T-helper 2 cell treated with Interferon-gamma antibody and Interleukin-4, amounts not matched to agents 5 μg/mL and 100 μg/mL, for 36 hours (primary cell): Measurements from ENCODE around the gene SLC2A10.

Experiments
- DNase-seq: peaks from one replicate; pipeline ENCODE4 v3.0.0; 2021; ENCODE audit warnings: low spot score
- H3K27ac Mint-ChIP-seq: one replicate; pipeline ENCODE4 v1.8.0; 2021; ENCODE audit warnings: mild to moderate bottlenecking, mixed read lengths
- H3K27me3 Mint-ChIP-seq: one replicate; pipeline ENCODE4 v1.8.0; 2021; ENCODE audit warnings: low read depth, mixed read lengths
- H3K36me3 Mint-ChIP-seq: one replicate; pipeline ENCODE4 v1.8.0; 2021; ENCODE audit warnings: low read depth, mixed read lengths
- H3K4me1 Mint-ChIP-seq: one replicate; pipeline ENCODE4 v1.8.0; 2021; ENCODE audit warnings: low read depth, mixed read lengths
- H3K4me3 Mint-ChIP-seq: one replicate; pipeline ENCODE4 v1.8.0; 2022; ENCODE audit warnings: mild to moderate bottlenecking, moderate library complexity, mixed read lengths
- H3K9me3 Mint-ChIP-seq: one replicate; pipeline ENCODE4 v1.8.0; 2021; ENCODE audit warnings: mixed read lengths

Gene SLC2A10

GRCh38 chr20:46767127-46767761, 57.8 kb downstream of the SLC2A10 start:
- no peaks in the 10 kb centered on the region for H3K9me3 Mint-ChIP-seq
- H3K27ac Mint-ChIP-seq = no peak overlapping the region
- H3K4me3 Mint-ChIP-seq = no peak overlapping the region
- H3K36me3 Mint-ChIP-seq = no peaks in the 10 kb centered on the region
- no peak for DNase-seq
- H3K27me3 Mint-ChIP-seq = no peaks in the 10 kb centered on the region
- no peaks in the 10 kb centered on the region for H3K4me1 Mint-ChIP-seq

DNA sequence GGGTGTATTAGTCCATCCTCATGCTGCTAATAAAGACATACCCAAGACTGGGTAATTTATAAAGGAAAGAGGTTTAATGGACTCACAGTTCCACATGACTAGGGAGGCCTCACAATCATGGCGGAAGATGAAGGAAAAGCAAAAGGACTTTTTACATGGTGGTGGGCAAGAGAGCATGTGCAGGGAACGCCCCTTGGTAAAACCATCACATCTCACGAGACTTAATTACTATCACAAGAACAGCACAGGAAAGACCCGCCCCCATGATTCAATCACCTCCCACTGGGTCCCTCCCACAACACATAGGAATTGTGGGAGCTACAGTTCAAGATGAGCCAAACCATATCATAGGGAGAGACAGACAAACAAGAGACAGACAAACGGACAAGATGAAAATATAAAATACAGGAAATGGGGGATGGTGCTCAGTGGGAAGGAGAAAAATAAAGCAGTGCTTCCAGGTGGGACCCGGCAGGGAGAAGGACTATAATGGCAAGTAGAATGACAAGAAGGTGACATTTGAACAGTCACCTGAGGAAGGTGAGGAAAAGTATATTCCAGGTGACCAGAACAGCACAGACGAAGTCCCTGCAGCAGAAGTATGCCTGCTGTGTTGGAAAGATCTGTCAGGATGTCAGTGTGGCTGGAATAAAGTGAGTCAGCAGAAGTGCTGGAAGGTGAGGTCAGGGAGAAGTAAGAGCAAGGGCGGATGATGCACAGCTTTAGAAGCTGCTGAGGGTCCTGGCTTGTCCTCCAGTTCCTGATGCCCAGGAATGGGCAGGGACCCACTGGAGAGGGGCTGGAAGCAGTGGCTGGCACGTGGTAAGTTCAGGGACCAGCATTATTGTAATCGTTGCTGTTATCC, 61.1 kb downstream of the SLC2A10 start:
- no peak for DNase-seq
- Mint-ChIP-seq H3K27ac (no peak overlapping the region), H3K4me1 (no peaks in the 10 kb centered on the region), H3K27me3 (peaks cover 2% of the 10 kb centered on the region), H3K9me3 (no peaks in the 10 kb centered on the region), H3K36me3 (no peaks in the 10 kb centered on the region), H3K4me3 (no peak overlapping the region)

DNA sequence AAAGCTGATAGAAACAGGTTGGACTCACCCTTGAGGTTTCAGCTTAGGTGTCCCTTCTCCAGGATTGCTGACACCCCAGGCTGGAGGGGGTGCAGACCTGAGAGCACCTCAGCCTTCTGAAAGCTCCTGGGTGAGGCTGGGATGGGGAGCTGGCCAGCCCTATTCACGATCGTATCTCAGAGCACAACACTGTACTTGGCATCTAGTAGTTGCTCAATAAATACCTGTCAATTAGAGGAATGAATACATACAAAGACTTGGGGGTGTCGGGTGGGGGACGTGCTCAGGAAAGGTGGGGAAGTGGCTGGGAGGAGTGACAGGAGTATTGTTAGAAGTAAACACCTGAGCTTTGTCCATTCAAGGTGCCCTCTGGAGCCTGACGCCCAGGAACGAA, 61.7 kb downstream of the SLC2A10 start:
- H3K27ac Mint-ChIP-seq = no peak overlapping the region
- H3K4me1 Mint-ChIP-seq = no peaks in the 10 kb centered on the region
- H3K4me3 Mint-ChIP-seq = no peak overlapping the region
- no peaks in the 10 kb centered on the region for H3K9me3 Mint-ChIP-seq
- no peak for DNase-seq
- H3K36me3 Mint-ChIP-seq = no peaks in the 10 kb centered on the region
- peaks cover 2% of the 10 kb centered on the region for H3K27me3 Mint-ChIP-seq

DNA sequence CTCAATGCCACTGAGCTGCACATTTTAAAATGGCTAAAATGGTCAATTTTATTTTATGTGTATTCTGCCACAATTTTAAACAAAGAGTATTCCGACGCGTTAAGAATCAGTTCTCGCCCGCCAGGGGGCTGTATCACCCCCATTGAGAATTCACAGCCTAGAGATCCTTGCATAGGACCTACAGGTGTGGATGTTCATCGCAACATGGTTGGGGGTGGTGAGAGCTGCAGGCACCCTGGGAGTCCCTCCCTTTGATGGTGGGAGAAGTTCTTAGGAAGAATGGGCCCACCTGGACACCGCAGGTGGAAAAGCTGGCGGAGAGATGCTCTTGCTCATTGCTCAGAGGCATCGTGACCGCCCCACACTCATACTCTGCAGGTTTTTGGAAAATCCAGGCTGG, 63.5 kb downstream of the SLC2A10 start:
- Mint-ChIP-seq H3K36me3 (no peaks in the 10 kb centered on the region), H3K4me1 (no peaks in the 10 kb centered on the region), H3K27me3 (peaks cover 2% of the 10 kb centered on the region), H3K9me3 (no peaks in the 10 kb centered on the region), H3K4me3 (no peak overlapping the region), H3K27ac (no peak overlapping the region)
- DNase-seq = no peak

DNA sequence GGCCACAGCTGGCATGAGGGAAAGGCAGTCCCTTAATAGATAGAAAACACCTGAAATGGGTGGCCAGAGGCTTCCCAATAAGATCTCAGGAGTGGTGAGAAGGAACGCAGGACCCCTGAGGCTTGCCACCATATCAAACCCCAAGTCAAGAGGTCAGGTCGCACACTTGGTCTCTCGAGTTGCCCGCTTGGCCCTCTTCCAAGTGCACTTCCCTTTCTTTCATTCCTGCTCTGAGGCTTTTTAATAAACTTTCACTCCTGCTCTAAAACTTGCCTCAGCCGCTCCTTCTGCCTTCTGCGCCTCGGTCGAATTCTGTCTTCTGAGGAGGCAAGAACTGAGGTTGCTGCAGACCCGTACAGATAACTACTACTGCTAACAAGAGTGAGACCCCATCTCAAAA, 64.2 kb downstream of the SLC2A10 start:
- no peak overlapping the region for H3K4me3 Mint-ChIP-seq
- H3K36me3 Mint-ChIP-seq = no peaks in the 10 kb centered on the region
- peaks cover 2% of the 10 kb centered on the region for H3K27me3 Mint-ChIP-seq
- H3K4me1 Mint-ChIP-seq = no peaks in the 10 kb centered on the region
- no peak for DNase-seq
- no peak overlapping the region for H3K27ac Mint-ChIP-seq
- no peaks in the 10 kb centered on the region for H3K9me3 Mint-ChIP-seq

GRCh38 chr20:46774236-46774635, 64.8 kb downstream of the SLC2A10 start:
- Mint-ChIP-seq H3K36me3 (no peaks in the 10 kb centered on the region), H3K27ac (no peak overlapping the region), H3K27me3 (peaks cover 2% of the 10 kb centered on the region), H3K4me1 (no peaks in the 10 kb centered on the region), H3K4me3 (no peak overlapping the region), H3K9me3 (no peaks in the 10 kb centered on the region)
- no peak for DNase-seq

GRCh38 chr20:46774943-46775560, 65.6 kb downstream of the SLC2A10 start:
- no peak overlapping the region for H3K27ac Mint-ChIP-seq
- no peaks in the 10 kb centered on the region for H3K9me3 Mint-ChIP-seq

GRCh38 chr20:46775806-46776205, 66.4 kb downstream of the SLC2A10 start:
- Mint-ChIP-seq H3K9me3 (no peaks in the 10 kb centered on the region), H3K4me1 (no peaks in the 10 kb centered on the region), H3K4me3 (no peak overlapping the region), H3K27me3 (peaks cover 2% of the 10 kb centered on the region), H3K27ac (no peak overlapping the region), H3K36me3 (no peaks in the 10 kb centered on the region)
- no peak for DNase-seq

More at GRCh38 chr20:46774943-46775560, 65.6 kb downstream of the SLC2A10 start:
- Mint-ChIP-seq H3K36me3 (no peaks in the 10 kb centered on the region), H3K27me3 (peaks cover 2% of the 10 kb centered on the region), H3K4me1 (no peaks in the 10 kb centered on the region), H3K4me3 (no peak overlapping the region)
- DNase-seq = no peak

GRCh38 chr20:46777331-46777730, 67.9 kb downstream of the SLC2A10 start:
- no peaks in the 10 kb centered on the region for H3K36me3 Mint-ChIP-seq
- H3K27ac Mint-ChIP-seq = no peak overlapping the region
- H3K9me3 Mint-ChIP-seq = no peaks in the 10 kb centered on the region
- no peaks in the 10 kb centered on the region for H3K4me1 Mint-ChIP-seq
- DNase-seq = no peak
- H3K27me3 Mint-ChIP-seq = peaks cover 2% of the 10 kb centered on the region
- no peak overlapping the region for H3K4me3 Mint-ChIP-seq

DNA sequence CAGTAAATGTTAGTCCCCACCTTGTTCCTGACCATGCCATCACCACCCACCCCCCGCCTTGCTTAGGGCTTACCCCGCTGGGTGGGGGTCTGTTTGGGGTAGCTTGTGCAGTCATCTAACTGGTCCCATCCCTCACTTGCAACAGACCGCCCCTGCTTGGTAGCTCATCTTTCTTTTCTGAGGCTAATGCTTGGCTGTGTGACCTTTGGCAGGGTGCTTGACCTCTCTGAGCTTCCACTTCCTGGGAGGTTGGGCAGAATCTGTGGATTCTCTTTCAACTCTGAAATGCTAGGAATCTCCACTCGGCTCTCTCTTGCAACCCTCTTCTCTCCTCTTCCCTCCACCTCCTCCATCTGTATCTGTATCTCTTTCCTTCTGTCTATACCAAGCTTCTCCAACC, 70.4 kb downstream of the SLC2A10 start:
- no peak for DNase-seq
- Mint-ChIP-seq H3K36me3 (no peaks in the 10 kb centered on the region), H3K27ac (no peak overlapping the region), H3K4me1 (no peaks in the 10 kb centered on the region), H3K27me3 (no peaks in the 10 kb centered on the region), H3K4me3 (no peak overlapping the region), H3K9me3 (no peaks in the 10 kb centered on the region)

- Mint-ChIP-seq H3K27ac (no peak overlapping the region), H3K9me3 (no peaks in the 10 kb centered on the region), H3K4me1 (no peaks in the 10 kb centered on the region), H3K27me3 (no peaks in the 10 kb centered on the region), H3K4me3 (no peak overlapping the region), H3K36me3 (no peaks in the 10 kb centered on the region)
- no peak for DNase-seq
Measured at GRCh38 chr20:46784436-46785127, 75.1 kb downstream of the SLC2A10 start.
